GM06990 (cell line): ENCODE measurements around the gene MGAT5B.

Source experiments
- DNase-seq: peaks from one replicate; pipeline ENCODE4 v3.0.0-alpha.2; 2011; ENCODE audit not compliant: insufficient read length; ENCODE audit errors: extremely low read depth
- H3K27me3 ChIP-seq: replicated peaks from 2 replicates; pipeline ENCODE4 v1.6.0; 2011; ENCODE audit warnings: low read length; ENCODE audit not compliant: control insufficient read depth, insufficient read depth
- H3K36me3 ChIP-seq: 2 replicates; pipeline ENCODE4 v1.5.1; 2011; ENCODE audit warnings: low read length; ENCODE audit not compliant: control insufficient read depth, insufficient read depth
- H3K4me3 ChIP-seq: replicated peaks from 2 replicates; pipeline ENCODE4 v1.5.1; 2011; ENCODE audit warnings: low read depth, mild to moderate bottlenecking, control low read depth, low read length
- CTCF ChIP-seq: IDR thresholded peaks from 2 replicates; pipeline ENCODE4 v1.5.1; 2011; ENCODE audit warnings: low read length, control low read depth, mild to moderate bottlenecking, inconsistent platforms; ENCODE audit not compliant: insufficient read depth, poor library complexity, severe bottlenecking

Gene MGAT5B

GRCh38 chr17:76917829-76918228 is 49.6 kb downstream of the MGAT5B start:
- H3K4me3 ChIP-seq, result no peak overlapping the region
- H3K27me3 ChIP-seq, result no peaks in the 10 kb centered on the region; the same call in none of the 2 replicates
- no peak for TF ChIP-seq CTCF
- H3K36me3 ChIP-seq, result no peaks in the 10 kb centered on the region
- no peak for DNase-seq

GRCh38 chr17:76918811-76919210 is 50.6 kb downstream of the MGAT5B start:
- no peak for TF ChIP-seq CTCF
- Histone ChIP-seq H3K4me3 (no peak overlapping the region), H3K27me3 (no peaks in the 10 kb centered on the region; the same call in none of the 2 replicates), H3K36me3 (no peaks in the 10 kb centered on the region)
- no peak for DNase-seq

GRCh38 chr17:76920364-76921139 is 52.3 kb downstream of the MGAT5B start:
- no peaks in the 10 kb centered on the region; the same call in none of the 2 replicates for H3K27me3 ChIP-seq

GRCh38 chr17:76921340-76922036 is 53.3 kb downstream of the MGAT5B start:
- TF ChIP-seq CTCF, result no peak
- H3K36me3 ChIP-seq, result no peaks in the 10 kb centered on the region
- no peak for DNase-seq
- no peaks in the 10 kb centered on the region; the same call in none of the 2 replicates for H3K27me3 ChIP-seq
- H3K4me3 ChIP-seq, result no peak overlapping the region

More at GRCh38 chr17:76920364-76921139, 52.3 kb downstream of the MGAT5B start:
- no peak for DNase-seq
- no peak overlapping the region for H3K4me3 ChIP-seq
- no peaks in the 10 kb centered on the region for H3K36me3 ChIP-seq
- TF ChIP-seq CTCF, result no peak

GRCh38 chr17:76922084-76922483 is 53.9 kb downstream of the MGAT5B start:
- no peaks in the 10 kb centered on the region for H3K36me3 ChIP-seq
- H3K4me3 ChIP-seq, result no peak overlapping the region
- no peak for TF ChIP-seq CTCF
- DNase-seq, result no peak
- no peaks in the 10 kb centered on the region; the same call in none of the 2 replicates for H3K27me3 ChIP-seq
